Heart left ventricle (tissue), 16 donors: Measurements from ENCODE around the gene STEEP1. TPM values are rescaled to one million over a fixed set of nuclear protein-coding genes. Genes with fewer than 3 reads are reported as not detected.
A peak's percentile ranks its signal among the peaks of the same experiment; 100 is the strongest.

Experiments
- ATAC-seq, 4 donors: fragments of 200-7000 bp; cut with Tn5 transposase; one replicate each; pipeline ENCODE4 v1.9.1; 2020 to 2022; ENCODE audit warnings: moderate library complexity in 4 of 4, mild to moderate bottlenecking in 3 of 4, moderate number of reproducible peaks in 1 of 4
- DNase-seq, 5 donors: peaks; one replicate each; pipeline ENCODE4 v3.0.0-alpha.2; 2020
- H3K27ac ChIP-seq, 12 donors: fragments of 200-600 bp; sonication (generic) in 4 of 12; one replicate each; pipeline versions ENCODE4 v1.5.0 to v1.8.0; 2016 to 2022; ENCODE audit warnings: mild to moderate bottlenecking in 2 of 12
- H3K27me3 ChIP-seq, 9 donors: fragments of 200-600 bp; sonication (generic) in 2 of 9; one replicate each; pipeline versions ENCODE4 v1.5.1 to v1.8.0; 2016 to 2022; ENCODE audit warnings: mild to moderate bottlenecking in 3 of 9
- H3K36me3 ChIP-seq, 9 donors: fragments of 200-600 bp; sonication (generic) in 2 of 9; one replicate each; pipeline versions ENCODE4 v1.5.0 to v1.8.0; 2018 to 2022; ENCODE audit warnings: mild to moderate bottlenecking in 2 of 9
- H3K4me1 ChIP-seq, 12 donors: fragments of 200-600 bp; sonication (generic) in 4 of 12; one replicate each; pipeline versions ENCODE4 v1.5.0 to v1.8.0; 2016 to 2022; ENCODE audit warnings: mild to moderate bottlenecking in 3 of 12
- H3K4me3 ChIP-seq, 12 donors: fragments of 200-600 bp; sonication (generic) in 4 of 12; one replicate each; pipeline versions ENCODE4 v1.5.0 to v1.8.0; 2017 to 2022; ENCODE audit warnings: mild to moderate bottlenecking in 9 of 12, moderate library complexity in 4 of 12
- H3K9me3 ChIP-seq, 12 donors: fragments of 200-600 bp; sonication (generic) in 4 of 12; one replicate each; pipeline versions ENCODE4 v1.5.0 to v1.8.0; 2016 to 2022; ENCODE audit warnings: mild to moderate bottlenecking in 1 of 12
- CTCF ChIP-seq, 12 donors: fragments of 200-600 bp; sonication (generic) in 4 of 12; IDR thresholded peaks; one replicate each; pipeline versions ENCODE4 v1.5.0 to v1.8.0; 2018 to 2022; ENCODE audit warnings: antibody characterized with exemption in 12 of 12, mild to moderate bottlenecking in 5 of 12
- POLR2A ChIP-seq, 2 donors: fragments of 450-650 bp; IDR thresholded peaks; one replicate each; pipeline ENCODE4 v1.6.1; 2017; ENCODE audit warnings: antibody characterized with exemption in 2 of 2, mild to moderate bottlenecking in 2 of 2, moderate library complexity in 2 of 2
- WGBS, 4 donors: extraction: QIAGEN DNeasy Blood & Tissue Kit in 2 of 4; methylation state at CpG; one replicate each; pipeline versions ENCODE4 v1.1.5 to v1.1.7; 2013 to 2018; 5-methylcytosine and 5-hydroxymethylcytosine counted together
- intact Hi-C, 10 donors: fragments of 100-400 bp; cut with DNase I; formaldehyde crosslinking; loops; one replicate each; pipeline versions ENCODE4 v1.11.1 to v1.14.2; 2022
- polyA plus RNA-seq, 2 donors: library from polyadenylated mRNA; stranded (reverse); fragments of 200-250 nt; gene quantifications; one replicate each; pipeline ENCODE4 v1.2.3, GENCODE V29; 2013
- total RNA-seq, 9 donors: library from RNA; depleted of rRNA in 2 of 9; stranded (reverse); fragments of >200 nt in 2 of 9; fragmentation: NEBNext Ultra II Directional in 3 of 9; extraction: Animal tissue kit (Norgen Biotek cat#: 25700) in 3 of 9; gene quantifications; one replicate each; pipeline versions ENCODE4 v1.1.0 to v1.2.4, GENCODE V29; 2016 to 2023
- donor health status: ischemic (EF 13 %, LVEDD 7.1; RV severe dilation, severe dysfunction).
- donor health status: healthy with polysubstance abuse.
- donor health status: DM: no; HTN: yes; CAD: no.
- donor health status: DM: no; HTN: no; CAD: no.
- donor health status: ischemic (EF 25% LVEDD 6.9; RV normal size, moderate dysfunction).
- donor health status: ischemic (EF 25% LVEDD 5.7; RV mildly dilated, moderate dysfunction).
- donor health status: healthy.
- donor health status: DM: yes; HTN: yes; CAD: no.
- donor health status: ischemic (EF 35%, LVEDD 5.7; RV mildly dilated, moderate dysfunction).
- donor health status: nonischemic (EF 11% LVEDD 7.7; RV severe dilation, severe dysfunction).
- donor health status: DM: yes; HTN: yes; CAD: no.
- donor health status: PGD.
- donor health status: ischemic (EF 29% LVEDD 5.4; RV normal size, mild dysfunction).
- donor health status: nonischemic (EF 23%, LVEDD 6.1; RV moderate dilation, normal function).

STEEP1 gene
- total and polyA plus RNA-seq, 11 donors: 5.4 to 21.7 (median 16.7) TPM

GRCh38 chrX:119570351-119570835, 5.2 kb upstream of the STEEP1 start:
- Histone ChIP-seq H3K4me1 (peaks cover 0 to 13% (median 3%) of the 10 kb centered on the region in 12 donors), H3K27ac (no peak overlapping the region), H3K9me3 (no peaks in the 10 kb centered on the region), H3K36me3 (no peaks in the 10 kb centered on the region), H3K4me3 (no peak overlapping the region), H3K27me3 (peaks cover 0 to 4% (median 0%) of the 10 kb centered on the region in 9 donors)
- TF ChIP-seq POLR2A (IDR thresholded peaks at IDR 0.05) (no peak), CTCF (IDR thresholded peaks at IDR 0.05) (no peak)
- DNase-seq: no peak
- WGBS, 4 donors: 83 to 92% (median 87%) methylated on average over 6 of the region's 6 CpGs
- intact Hi-C loops: loop anchor here in 2 of 10 donors (5.0 to 10.0 kb wide), 3 partner anchors 37 to 86 kb away; partner anchors contain the start of gene NKRF (in 1 of the 2)
- ATAC-seq: no peak

GRCh38 chrX:119552508-119552907, 12.7 kb downstream of the STEEP1 start:
- Histone ChIP-seq H3K4me1 (no peaks in the 10 kb centered on the region), H3K4me3 (no peak overlapping the region), H3K9me3 (no peaks in the 10 kb centered on the region), H3K36me3 (peaks cover 0 to 7% (median 0%) of the 10 kb centered on the region in 9 donors), H3K27me3 (no peaks in the 10 kb centered on the region), H3K27ac (no peak overlapping the region)
- ATAC-seq (no peak), DNase-seq (no peak)
- WGBS, 4 donors: 60 to 92% (median 85%) methylated on average over 3 of the region's 3 CpGs
- intact Hi-C loops: no loop called here
- TF ChIP-seq CTCF (IDR thresholded peaks at IDR 0.05) (no peak), POLR2A (IDR thresholded peaks at IDR 0.05) (no peak)

GRCh38 chrX:119549327-119550016, 15.7 kb downstream of the STEEP1 start:
- Histone ChIP-seq H3K27ac (no peak overlapping the region), H3K4me3 (no peak overlapping the region), H3K9me3 (no peaks in the 10 kb centered on the region), H3K4me1 (no peaks in the 10 kb centered on the region), H3K36me3 (peaks cover 0 to under 1% (median 0%) of the 10 kb centered on the region in 9 donors), H3K27me3 (no peaks in the 10 kb centered on the region)
- intact Hi-C loops: no loop called here
- ATAC-seq (no peak), DNase-seq (no peak)
- WGBS, 4 donors: 61 to 84% (median 72%) methylated on average over 7 of the region's 7 CpGs
- no peak for TF ChIP-seq POLR2A (IDR thresholded peaks at IDR 0.05)
- TF ChIP-seq CTCF (IDR thresholded peaks at IDR 0.05): no peak

GRCh38 chrX:119541188-119541587, 24.0 kb downstream of the STEEP1 start:
- ATAC-seq (no peak), DNase-seq (no peak)
- WGBS, 4 donors: 58 to 69% (median 59%) methylated on average over 4 of the region's 4 CpGs
- no peaks in the 10 kb centered on the region for H3K9me3 ChIP-seq
- H3K4me1 ChIP-seq: peaks cover 0 to 4% (median 0%) of the 10 kb centered on the region in 12 donors
- intact Hi-C loops: no loop called here
- H3K36me3 ChIP-seq: peaks cover 0 to 51% (median 13%) of the 10 kb centered on the region in 9 donors
- no peak overlapping the region for H3K4me3 ChIP-seq
- no peaks in the 10 kb centered on the region for H3K27me3 ChIP-seq
- H3K27ac ChIP-seq: peak overlapping the region in 3 of 12 donors; percentile 19 to 35 (median 30)
- TF ChIP-seq POLR2A (IDR thresholded peaks at IDR 0.05) (no peak), CTCF (IDR thresholded peaks at IDR 0.05) (no peak)
